GM12801 (cell line): Measurements from ENCODE around the gene TRAPPC2L.

Experiments used
- TF ChIP-seq, protein P1 (sequence below): IDR thresholded peaks from one replicate; pipeline ENCODE4 v1.5.1; 2011; ENCODE audit warnings: control low read depth; ENCODE audit not compliant: insufficient read length; ENCODE audit errors: extremely low read depth

Gene TRAPPC2L

GRCh38 chr16:88810912-88811768, 45.8 kb upstream of the TRAPPC2L start:
- TF ChIP-seq, protein P1, sequence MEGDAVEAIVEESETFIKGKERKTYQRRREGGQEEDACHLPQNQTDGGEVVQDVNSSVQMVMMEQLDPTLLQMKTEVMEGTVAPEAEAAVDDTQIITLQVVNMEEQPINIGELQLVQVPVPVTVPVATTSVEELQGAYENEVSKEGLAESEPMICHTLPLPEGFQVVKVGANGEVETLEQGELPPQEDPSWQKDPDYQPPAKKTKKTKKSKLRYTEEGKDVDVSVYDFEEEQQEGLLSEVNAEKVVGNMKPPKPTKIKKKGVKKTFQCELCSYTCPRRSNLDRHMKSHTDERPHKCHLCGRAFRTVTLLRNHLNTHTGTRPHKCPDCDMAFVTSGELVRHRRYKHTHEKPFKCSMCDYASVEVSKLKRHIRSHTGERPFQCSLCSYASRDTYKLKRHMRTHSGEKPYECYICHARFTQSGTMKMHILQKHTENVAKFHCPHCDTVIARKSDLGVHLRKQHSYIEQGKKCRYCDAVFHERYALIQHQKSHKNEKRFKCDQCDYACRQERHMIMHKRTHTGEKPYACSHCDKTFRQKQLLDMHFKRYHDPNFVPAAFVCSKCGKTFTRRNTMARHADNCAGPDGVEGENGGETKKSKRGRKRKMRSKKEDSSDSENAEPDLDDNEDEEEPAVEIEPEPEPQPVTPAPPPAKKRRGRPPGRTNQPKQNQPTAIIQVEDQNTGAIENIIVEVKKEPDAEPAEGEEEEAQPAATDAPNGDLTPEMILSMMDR, result no peak

DNA sequence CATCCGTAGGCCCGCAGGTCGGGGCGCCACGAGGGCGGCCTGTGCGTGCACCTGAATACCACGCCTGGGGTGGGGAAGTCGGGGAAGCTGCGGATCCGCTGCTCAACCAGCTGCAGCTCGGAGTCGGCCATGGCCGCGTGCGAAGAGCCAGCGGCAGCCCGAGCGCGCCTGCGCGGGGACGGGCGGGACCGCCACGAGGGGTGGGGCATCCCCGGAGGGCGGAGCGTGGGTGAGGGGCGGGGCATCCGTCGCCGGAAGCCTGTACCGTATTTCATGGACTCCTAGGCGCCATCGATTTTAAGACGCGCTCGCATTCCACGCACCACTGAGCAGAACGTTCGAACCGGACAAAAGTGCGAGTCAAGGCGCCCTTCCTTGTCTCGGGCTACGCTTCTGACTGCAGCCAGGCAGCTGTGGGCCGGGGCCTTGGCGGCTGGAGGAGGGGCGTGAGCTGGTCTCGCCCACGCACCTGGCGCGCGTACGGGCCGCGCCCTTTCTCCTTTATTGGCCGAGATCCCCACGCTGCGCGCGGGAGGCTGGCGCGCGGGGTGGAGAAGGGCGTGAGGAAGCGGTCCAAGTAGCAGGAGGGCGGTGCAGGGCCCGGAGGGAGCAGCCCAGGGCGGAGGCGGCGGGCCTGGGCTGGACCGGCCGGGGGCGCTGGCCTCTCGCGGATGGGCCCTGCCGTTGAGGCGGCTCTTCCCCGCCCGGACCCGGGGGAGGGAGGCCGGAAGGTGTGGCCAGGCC, 45.0 kb upstream of the TRAPPC2L start, which contains the start of gene APRT:
APRT (minus strand) TSS at position 160 of the 744 bp plus-strand sequence; CDS start at position 131, 29 bp downstream.
- TF ChIP-seq, protein P1, result no peak

- TF ChIP-seq, protein P1, result no peak
Observed at GRCh38 chr16:88812513-88813268, 44.2 kb upstream of the TRAPPC2L start.

- TF ChIP-seq, protein P1, result no peak
Observed at GRCh38 chr16:88813269-88814143, 43.4 kb upstream of the TRAPPC2L start.

DNA sequence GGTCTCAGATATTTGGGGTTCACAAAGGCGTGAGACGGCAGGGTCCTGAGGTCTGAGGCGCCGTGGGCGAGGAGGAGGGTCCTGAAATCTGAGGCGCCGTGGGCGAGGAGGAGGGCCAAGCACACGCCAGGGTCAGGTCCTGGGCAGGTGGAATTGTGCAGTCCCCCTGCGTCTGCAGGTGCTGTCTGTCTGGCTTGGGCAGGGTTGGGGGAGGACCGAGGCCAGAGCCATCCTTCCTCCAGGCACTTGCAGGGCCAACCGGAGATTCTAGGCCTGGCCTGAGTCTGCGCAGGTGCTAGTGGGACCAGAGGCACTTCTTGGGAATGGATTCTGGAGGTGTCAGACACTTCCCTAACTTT, 42.8 kb upstream of the TRAPPC2L start:
- TF ChIP-seq, protein P1, result no peak

GRCh38 chr16:88815227-88815626, 41.7 kb upstream of the TRAPPC2L start:
- TF ChIP-seq, protein P1, result no peak
